Measurements from ENCODE around the gene TMEM123. TPM values are rescaled to one million over a fixed set of nuclear protein-coding genes. Genes with fewer than 3 reads are reported as not detected.

The TMEM123 gene
- total and polyA plus RNA-seq, 2 of the 13 experiments (the other 11 are each of a cell fraction or from before 2014, with no cell fraction given), result 365 to 2,761 TPM

DNA sequence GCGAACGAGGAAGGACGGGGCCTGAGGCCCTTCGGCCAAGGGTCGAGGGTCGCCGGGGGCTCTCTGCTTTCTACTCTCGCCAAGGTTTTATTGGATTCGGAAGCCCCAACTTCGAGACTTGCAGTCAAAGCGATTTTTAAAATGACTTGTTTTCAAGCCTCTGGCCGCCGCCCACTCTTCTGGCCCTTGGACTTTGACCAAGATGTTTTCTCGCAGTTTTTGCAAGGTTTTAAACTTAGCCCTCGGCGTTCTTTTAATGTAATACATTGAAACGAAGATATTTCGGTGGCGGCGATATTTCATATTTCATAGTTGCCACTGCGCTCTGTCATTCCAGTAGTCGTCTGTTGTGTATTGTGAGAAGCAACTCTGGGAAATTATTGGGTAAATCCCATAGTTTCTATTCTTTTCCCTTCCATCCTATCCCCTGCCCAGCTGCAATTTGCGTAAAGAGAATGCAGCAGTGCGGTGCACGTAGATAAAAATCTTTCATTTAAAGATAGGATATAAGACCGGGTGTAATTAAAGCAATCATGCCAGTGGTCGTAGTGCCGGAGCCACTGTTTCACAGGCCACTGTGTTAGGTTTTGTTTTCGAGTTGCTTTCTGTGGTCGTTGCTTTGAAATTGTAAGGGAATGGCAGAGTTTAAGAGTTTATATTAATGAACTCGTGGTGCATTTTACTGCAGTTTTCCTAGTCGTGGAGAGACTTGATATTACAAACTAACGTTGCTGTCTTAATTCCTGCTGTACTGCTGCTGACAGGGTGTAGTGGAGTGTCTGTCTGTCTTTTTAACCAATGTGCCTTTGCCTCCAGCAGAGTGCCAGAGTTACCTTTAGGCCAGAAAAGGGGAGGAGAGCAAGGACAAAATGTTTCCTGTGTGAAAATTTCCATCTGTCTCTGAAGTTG is 104.8 kb downstream of the TMEM123 start (continued):
- TF ChIP-seq, protein P1, sequence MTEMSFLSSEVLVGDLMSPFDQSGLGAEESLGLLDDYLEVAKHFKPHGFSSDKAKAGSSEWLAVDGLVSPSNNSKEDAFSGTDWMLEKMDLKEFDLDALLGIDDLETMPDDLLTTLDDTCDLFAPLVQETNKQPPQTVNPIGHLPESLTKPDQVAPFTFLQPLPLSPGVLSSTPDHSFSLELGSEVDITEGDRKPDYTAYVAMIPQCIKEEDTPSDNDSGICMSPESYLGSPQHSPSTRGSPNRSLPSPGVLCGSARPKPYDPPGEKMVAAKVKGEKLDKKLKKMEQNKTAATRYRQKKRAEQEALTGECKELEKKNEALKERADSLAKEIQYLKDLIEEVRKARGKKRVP (CRISPR knock-in tag; IDR thresholded peaks at IDR 0.05), result no peak
- TF ChIP-seq ZNF704 (CRISPR knock-in tag; IDR thresholded peaks at IDR 0.05; ENCODE audit: borderline replicate concordance) (no peak), ZNF7 (CRISPR knock-in tag; IDR thresholded peaks at IDR 0.05) (no peak), KAT8 (CRISPR knock-in tag; IDR thresholded peaks at IDR 0.05) (no peak; the same call in 1 of the 2 replicates), ZNF496 (CRISPR knock-in tag; IDR thresholded peaks at IDR 0.05; ENCODE audit: insufficient replicate concordance) (no peak), GATA4 (IDR thresholded peaks at IDR 0.05; ENCODE audit: borderline replicate concordance, low read depth) (no peak), ZNF549 (CRISPR knock-in tag; IDR thresholded peaks at IDR 0.05) (no peak), ZNF292 (CRISPR knock-in tag; IDR thresholded peaks at IDR 0.05; ENCODE audit: borderline replicate concordance, low read depth) (no peak), ZNF512B (CRISPR knock-in tag; IDR thresholded peaks at IDR 0.05; ENCODE audit: borderline replicate concordance) (no peak), ZFP36L1 (CRISPR knock-in tag; IDR thresholded peaks at IDR 0.05) (no peak), HOXA7 (CRISPR knock-in tag; IDR thresholded peaks at IDR 0.05) (no peak), ZNF775 (CRISPR knock-in tag; IDR thresholded peaks at IDR 0.05; ENCODE audit: borderline replicate concordance) (no peak; the same call in 1 of the 2 replicates), E2F5 (CRISPR knock-in tag; conservative IDR thresholded peaks at IDR 0.05) (no peak), ATM (IDR thresholded peaks at IDR 0.05; ENCODE audit: borderline replicate concordance) (no peak)

Data from HepG2 (cell line).